ENCODE measurements around the gene FAM120B.

- TF ChIP-seq POLR2AphosphoS5 (IDR thresholded peaks at IDR 0.05; ENCODE audit: low read depth, low read length) (no peak), POLR2A (IDR thresholded peaks at IDR 0.05; ENCODE audit: low read depth, low read length) (no peak)
Observed at GRCh38 chr6:170307080-170307545, 555 bp downstream of the FAM120B start.

Data from GM12892 (cell line).